Measurements from ENCODE around the gene C1QTNF12.

C1QTNF12 gene

DNA sequence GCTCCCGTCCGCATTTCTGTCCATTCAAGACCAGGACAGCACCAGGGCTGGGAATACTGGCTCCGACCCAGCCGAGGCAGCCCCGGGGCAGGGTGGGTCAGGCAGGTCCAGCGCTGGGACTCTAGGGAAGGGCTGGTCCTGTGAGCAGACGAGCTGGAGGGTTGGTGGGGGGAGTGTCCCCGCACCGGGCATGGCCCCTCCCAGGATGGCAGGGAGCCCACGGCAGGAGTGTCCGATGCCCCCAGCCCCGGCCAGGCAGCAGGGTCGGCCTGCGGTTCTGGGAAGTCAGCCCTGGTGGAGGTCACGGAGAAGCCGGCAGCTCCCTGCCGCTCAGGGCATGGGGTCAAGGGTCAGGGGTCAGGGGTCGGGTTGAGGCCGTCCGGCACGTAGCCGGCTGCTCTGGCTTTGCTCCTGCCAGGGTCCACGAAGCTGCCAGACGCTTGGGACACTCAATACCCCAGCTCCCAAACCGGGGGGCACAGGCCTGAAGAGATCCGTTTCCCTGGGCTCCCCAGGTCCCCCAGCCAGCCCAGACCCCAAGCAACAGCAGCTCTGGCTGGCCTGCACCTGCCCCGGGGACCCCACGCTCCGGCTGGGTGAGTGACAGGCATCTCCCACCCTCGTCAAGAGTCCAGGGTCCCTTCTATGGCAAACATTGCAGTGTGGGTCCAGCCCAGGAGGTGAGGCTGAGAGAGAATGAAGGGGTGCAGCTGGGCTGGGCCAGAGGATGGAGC lies 6.7 kb downstream of the C1QTNF12 start:
- no peak for DNase-seq

GRCh38 chr1:1239227-1239613 lies 7.3 kb downstream of the C1QTNF12 start:
- DNase-seq: no peak

GRCh38 chr1:1238702-1239178 lies 7.8 kb downstream of the C1QTNF12 start:
- DNase-seq: no peak

DNA sequence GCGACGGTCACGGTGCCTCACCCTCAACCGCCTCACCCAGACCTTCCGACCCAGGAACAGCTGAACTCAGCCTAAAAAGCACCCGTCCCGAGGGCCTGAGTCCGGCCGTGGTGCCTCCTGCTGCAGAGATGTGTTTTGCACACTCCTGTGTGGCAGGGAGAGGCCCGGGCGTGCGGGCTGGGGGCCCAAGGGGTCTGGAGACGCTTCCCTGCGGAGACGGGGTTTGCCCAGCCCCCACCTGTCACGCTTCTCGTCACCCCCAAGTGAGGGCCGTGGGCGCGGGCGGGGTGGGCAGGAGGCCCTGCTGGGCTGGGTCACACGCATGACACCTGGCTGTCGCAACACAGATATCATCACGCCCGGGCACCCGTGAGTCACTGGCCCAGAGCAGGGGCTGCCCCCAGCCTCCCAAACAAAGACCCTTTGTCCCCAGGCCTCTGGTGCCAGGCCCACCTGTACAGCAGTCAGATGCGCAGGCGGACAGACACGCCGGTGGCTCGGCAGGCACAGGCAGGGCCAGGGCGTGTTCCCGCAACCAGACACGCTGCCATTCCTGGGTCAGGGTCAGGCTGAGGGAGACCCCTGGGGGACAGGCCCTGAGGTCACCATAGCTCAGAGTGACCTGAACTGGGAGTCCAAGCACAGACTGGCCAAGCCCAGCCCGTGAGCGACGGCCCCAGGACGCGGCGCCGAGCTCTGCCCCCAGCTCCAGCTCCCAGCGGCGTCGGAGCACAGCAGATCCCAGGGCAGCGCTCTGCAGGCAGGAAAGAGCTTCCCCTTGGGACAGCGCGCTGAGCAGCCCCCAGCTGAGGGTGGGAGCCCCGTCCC lies 8.4 kb downstream of the C1QTNF12 start:
- DNase-seq: no peak

DNA sequence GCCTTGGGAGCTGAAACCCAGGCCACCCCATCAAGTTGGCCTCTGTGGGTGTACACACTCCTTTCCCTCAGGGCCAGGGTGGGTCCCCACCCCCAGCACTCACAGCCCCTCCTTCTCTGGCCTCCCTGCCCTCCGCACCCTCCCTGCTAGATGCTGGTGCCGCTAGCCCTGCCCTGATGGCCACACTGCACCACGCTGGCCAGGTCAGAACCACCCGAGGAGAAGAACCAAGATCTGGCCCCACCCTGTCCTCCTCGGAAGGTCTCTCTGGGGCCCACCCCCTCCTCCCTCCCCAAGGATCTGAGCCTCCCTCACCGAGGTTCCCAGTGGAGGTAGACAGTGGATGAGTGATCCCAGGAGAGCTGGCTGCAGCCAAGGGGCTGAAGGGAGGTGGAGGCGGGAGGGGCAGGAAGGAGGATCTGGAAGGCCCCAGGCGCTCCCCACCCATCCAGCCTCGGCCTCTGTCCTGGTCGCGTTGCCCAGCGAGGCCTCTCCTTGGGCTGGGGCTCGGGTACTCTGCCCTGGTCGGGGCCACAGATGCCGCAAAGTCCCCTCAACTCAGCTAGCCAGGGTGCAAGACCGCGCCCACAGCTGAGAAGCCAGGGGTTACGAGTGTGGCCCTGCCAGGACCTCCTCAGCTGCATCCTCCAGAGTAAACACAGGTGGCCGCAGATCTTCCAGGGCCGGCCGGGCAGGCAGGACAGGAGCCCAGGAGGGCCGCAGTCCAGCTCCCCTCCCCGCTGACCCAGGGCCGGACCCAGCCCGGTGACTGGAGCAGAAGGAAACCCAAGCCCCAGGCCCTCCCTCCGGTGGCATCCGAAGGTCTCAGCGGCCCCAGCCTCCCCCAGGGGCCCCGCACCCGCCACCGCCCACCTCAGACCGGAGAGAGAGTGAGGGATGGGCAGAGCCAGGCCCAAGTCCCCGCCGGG lies 9.3 kb downstream of the C1QTNF12 start:
- no peak for DNase-seq

GRCh38 chr1:1236176-1236763 lies 10.3 kb downstream of the C1QTNF12 start:
- no peak for DNase-seq

DNA sequence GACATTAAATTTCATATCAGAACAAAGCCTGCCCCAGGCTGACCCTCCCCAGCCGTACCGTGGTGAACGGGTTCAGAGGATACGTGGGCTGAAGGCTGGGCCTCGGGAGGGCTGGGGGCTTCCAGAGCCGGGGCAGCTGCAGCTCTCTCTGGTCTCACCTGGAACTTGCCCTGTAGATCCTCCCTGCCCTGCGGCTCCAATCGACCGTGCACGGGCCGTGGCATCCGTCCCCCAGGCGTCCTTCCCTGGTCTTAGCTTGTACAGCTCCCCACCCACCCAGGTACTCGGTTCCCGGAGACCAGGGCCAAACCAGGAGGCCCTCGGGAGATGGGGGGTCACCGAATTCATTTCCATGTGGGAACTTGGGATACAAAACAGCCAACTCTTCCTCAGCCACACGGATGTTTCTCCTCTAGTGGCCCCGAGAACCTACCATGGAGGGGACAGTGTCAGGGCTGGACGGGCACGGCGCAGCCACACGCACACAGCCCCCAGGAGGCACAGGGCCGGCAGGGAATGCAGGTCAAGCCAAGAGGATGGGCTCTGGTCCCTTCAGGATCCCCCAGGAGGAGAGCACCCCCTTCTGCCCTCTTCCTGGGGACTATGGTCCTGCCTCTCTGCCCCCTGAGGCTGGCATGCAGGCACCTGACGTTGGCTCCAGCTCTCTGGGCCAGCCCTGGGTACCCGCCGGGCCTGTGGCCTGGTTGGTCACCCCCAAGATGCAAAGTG lies 11.3 kb downstream of the C1QTNF12 start:
- no peak for DNase-seq

GRCh38 chr1:1234180-1234808 lies 12.2 kb downstream of the C1QTNF12 start:
- DNase-seq: no peak

DNA sequence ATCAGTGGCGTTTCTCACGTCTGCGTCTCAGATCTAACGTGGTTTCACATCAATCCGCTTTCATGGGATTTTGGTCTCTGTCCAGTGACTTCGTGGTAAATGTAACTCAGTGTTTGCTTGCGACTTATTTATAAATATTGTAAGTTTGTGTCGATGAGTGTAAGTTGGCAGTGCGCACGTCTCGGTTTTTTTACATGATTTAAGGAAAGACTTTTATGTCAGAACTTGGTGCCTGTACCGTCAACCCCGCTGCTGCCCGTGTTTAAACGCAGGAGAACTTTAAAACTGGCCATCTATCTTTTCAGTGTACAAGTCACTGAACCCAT lies 13.0 kb downstream of the C1QTNF12 start:
- DNase-seq: no peak

DNA sequence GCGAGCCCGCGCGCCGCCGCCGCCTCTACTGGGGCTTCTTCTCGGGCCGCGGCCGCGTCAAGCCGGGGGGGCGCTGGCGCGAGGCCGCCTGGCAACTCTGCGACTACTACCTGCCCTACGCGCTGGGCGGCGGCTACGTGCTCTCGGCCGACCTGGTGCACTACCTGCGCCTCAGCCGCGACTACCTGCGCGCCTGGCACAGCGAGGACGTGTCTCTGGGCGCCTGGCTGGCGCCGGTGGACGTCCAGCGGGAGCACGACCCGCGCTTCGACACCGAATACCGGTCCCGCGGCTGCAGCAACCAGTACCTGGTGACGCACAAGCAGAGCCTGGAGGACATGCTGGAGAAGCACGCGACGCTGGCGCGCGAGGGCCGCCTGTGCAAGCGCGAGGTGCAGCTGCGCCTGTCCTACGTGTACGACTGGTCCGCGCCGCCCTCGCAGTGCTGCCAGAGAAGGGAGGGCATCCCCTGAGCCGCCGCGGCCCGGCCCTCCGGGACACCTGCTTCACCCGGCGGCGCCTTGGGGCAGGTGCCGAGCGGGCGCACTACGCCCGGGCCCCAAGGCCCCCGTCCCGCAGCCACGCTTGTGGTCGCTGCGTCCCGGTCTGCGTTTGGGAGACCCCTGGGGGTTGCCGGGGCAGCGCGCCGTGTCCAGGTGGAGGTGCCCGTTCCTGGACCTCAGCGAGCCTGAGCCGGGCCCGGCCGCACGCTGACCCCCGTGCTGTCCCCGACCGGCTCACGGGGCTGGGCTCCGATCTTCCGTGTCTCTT lies 13.5 kb downstream of the C1QTNF12 start:
- DNase-seq: no peak

DNA sequence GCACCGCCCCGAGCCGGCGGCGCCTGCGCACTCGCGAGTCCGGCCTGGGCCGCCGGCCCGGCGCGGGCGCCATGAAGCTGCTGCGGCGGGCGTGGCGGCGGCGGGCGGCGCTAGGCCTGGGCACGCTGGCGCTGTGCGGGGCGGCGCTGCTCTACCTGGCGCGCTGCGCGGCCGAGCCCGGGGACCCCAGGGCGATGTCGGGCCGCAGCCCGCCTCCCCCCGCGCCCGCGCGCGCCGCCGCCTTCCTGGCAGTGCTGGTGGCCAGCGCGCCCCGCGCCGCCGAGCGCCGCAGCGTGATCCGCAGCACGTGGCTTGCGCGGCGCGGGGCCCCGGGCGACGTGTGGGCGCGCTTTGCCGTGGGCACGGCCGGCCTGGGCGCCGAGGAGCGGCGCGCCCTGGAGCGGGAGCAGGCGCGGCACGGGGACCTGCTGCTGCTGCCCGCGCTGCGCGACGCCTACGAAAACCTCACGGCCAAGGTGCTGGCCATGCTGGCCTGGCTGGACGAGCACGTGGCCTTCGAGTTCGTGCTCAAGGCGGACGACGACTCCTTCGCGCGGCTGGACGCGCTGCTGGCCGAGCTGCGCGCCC lies 14.2 kb downstream of the C1QTNF12 start, which contains the start of gene B3GALT6:
B3GALT6 (plus strand) TSS at position 30 of the 588 bp plus-strand sequence; CDS start at position 72, 42 bp downstream.
- no peak for DNase-seq

- DNase-seq: peak; percentile 91
These were observed 14.9 kb downstream of the C1QTNF12 start, which contains the start of gene SDF4 for GRCh38 chr1:1231400-1232207. SDF4 (minus strand) TSS chr1:1232001; CDS start chr1:1228772, 3,229 bp downstream.

DNA sequence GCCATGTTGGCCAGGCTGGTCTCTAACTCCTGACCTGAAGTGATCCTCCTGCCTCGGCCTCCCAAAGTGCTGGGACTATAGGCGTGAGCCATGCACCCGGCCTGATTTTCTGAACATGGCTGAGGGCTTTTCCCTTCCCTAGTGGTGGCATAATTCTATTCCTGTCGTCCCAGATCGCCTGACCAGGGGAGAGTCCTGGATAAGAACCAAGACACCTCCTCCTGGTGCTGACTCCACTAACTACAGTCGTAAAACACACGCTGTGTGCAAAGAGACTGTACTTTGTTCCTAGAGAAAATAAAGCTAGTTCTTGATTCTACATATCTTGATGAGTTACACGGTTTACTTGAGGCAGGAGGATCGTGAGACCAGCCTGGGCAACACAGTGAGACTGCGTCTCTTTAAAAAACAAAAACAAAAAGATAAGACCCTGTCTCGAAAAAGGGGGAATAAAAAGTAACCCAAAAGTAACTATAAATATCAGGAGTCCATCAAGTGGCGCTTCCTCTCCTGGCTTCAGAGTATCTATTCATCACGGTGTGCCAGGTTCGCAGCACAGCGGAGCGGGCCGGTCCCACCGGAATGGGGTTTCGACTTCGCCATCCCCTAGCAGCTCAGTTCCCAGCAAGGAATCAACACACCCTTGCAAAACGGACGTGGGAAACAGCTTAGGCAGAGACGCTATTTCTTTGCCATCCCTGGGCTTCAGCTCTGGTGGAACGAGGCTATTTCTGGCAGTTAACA lies 15.7 kb downstream of the C1QTNF12 start:
- DNase-seq: peak; percentile 50

DNA sequence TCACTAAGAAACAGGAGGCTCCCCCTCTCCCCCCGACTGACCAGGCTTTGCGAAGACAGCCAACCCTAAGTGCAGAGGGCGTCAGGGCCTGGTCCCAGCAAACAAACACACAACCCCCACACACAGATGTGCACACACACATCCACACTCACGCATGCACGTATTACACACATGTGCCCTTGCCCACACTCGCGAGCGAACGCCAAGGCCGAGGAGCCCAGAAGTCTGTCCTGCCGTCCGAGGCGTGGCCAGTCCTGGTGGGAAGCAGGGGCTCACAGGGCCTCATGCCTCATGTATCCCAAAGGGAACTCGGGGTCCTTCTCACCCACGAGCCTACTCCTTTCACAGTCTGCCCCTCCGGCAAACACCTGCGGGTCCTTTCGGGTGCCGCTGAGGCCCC lies 16.8 kb downstream of the C1QTNF12 start:
- no peak for DNase-seq

DNA sequence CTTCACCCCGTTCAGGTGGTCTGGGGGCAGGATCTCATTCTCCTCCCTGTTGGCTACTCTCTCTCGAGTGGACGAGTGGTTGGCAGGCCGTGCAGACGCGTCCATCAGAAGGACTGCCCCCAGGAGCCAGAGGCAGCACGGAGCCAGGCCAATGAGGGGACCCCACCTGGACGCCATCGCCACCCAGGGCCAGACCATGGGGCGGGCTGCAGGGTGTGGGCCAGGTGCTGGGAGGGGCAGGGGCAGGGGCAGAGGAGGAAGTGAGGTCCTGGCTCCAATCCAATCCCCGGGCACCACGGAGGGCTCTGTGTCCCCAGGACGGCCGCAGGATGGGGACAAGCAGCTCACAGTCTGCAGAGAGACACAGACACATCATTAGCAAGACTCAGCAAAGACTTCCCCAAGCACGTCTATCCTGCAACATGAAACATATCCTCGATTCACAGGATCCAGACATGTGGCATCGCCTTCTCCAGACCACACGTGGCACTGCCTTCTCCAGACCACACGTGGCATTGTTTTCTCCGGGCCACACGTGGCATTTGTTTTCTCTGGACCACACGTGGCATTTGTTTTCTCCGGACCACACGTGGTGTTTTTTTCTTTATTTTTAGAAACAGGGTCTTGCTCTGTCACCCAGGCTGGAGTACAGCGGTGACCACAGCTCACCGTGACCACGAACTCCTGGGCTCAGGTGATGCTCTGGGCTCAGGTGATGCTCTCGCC lies 17.8 kb downstream of the C1QTNF12 start:
- DNase-seq: no peak

GRCh38 chr1:1228187-1228586 lies 18.3 kb downstream of the C1QTNF12 start:
- no peak for DNase-seq

GRCh38 chr1:1227386-1227785 lies 19.1 kb downstream of the C1QTNF12 start:
- DNase-seq: no peak
